Peyer's patch (tissue), 4 donors: ENCODE results near the gene GFPT1.

ENCODE experiments used
- POLR2A ChIP-seq, 2 donors: fragments of 450-650 bp; IDR thresholded peaks; one replicate each; pipeline ENCODE4 v1.5.1; 2017; ENCODE audit warnings: antibody characterized with exemption in 2 of 2, mild to moderate bottlenecking in 2 of 2, moderate library complexity in 2 of 2
- TF ChIP-seq, protein P1 (sequence below), 6 experiments: fragments of 450-650 bp in 4 of 6; fragments of 200-600 bp in 2 of 6; sonication (generic) in 1 of 6; IDR thresholded peaks; one replicate each; pipeline ENCODE4 v1.5.1; 2017 to 2019; ENCODE audit warnings: antibody characterized with exemption in 6 of 6, mild to moderate bottlenecking in 3 of 6, moderate library complexity in 1 of 6

DNA sequence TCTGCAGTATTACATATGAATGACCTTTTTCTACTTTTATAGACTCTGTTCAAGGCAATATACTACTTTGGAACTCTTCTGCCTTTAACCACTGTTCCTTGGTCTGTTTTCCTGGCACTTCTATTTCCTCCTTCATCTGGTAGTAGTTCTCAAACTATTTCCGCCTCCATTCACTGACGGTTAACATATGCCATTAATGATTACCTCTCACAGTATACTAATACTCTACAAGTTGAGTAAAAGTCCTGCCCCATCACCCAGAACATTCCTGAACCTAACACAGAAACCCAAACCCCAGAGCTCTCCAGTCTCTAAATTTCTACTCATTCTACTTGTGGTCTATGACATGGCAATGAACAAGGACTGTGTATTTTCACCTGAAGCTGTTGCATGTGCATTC is 4.5 kb downstream of the GFPT1 start:
- TF ChIP-seq POLR2A (IDR thresholded peaks at IDR 0.05), result no peak
- TF ChIP-seq, protein P1, sequence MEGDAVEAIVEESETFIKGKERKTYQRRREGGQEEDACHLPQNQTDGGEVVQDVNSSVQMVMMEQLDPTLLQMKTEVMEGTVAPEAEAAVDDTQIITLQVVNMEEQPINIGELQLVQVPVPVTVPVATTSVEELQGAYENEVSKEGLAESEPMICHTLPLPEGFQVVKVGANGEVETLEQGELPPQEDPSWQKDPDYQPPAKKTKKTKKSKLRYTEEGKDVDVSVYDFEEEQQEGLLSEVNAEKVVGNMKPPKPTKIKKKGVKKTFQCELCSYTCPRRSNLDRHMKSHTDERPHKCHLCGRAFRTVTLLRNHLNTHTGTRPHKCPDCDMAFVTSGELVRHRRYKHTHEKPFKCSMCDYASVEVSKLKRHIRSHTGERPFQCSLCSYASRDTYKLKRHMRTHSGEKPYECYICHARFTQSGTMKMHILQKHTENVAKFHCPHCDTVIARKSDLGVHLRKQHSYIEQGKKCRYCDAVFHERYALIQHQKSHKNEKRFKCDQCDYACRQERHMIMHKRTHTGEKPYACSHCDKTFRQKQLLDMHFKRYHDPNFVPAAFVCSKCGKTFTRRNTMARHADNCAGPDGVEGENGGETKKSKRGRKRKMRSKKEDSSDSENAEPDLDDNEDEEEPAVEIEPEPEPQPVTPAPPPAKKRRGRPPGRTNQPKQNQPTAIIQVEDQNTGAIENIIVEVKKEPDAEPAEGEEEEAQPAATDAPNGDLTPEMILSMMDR (IDR thresholded peaks at IDR 0.05), result no peak
